Activated naive CD4-positive, alpha-beta T cell treated with anti-CD3 and anti-CD28 coated beads, Interleukin-2, amount 50 U/mL, for 72 hours (primary cell): ENCODE results near the gene LCNL1. TPM values are rescaled to one million over a fixed set of nuclear protein-coding genes. Genes with fewer than 3 reads are reported as not detected.
"Not testable (repeated sequence)": the region's sequence is repeated elsewhere in the genome, so short reads cannot be mapped to it uniquely, and the experiment has no call there.

ENCODE experiments used
- ATAC-seq, 2 donors: fragments of 150-1000 bp; cut with Tn5 transposase; 2 replicates each; pipeline ENCODE4 v1.10.0; 2021; ENCODE audit warnings: mild to moderate bottlenecking in 2 of 2, moderate library complexity in 2 of 2
- DNase-seq, 2 donors: peaks; one replicate each; pipeline ENCODE4 v3.0.0; 2021 to 2022; ENCODE audit warnings: low spot score in 2 of 2
- H3K27ac Mint-ChIP-seq, 2 donors: one replicate each; pipeline ENCODE4 v1.8.0; 2022; ENCODE audit warnings: mild to moderate bottlenecking in 2 of 2, mixed read lengths in 2 of 2
- H3K36me3 Mint-ChIP-seq, 2 donors: one replicate each; pipeline ENCODE4 v1.8.0; 2022; ENCODE audit warnings: mixed read lengths in 2 of 2
- H3K9me3 Mint-ChIP-seq, 2 donors: one replicate each; pipeline ENCODE4 v1.8.0; 2022; ENCODE audit warnings: mixed read lengths in 2 of 2
- total RNA-seq, 2 donors: library from RNA; stranded (reverse); gene quantifications; one replicate each; pipeline ENCODE4 v1.2.3, GENCODE V29; 2022

Gene LCNL1
- total RNA-seq, 2 donors from 2014 or later = not detected

GRCh38 chr9:136992819-136993369 lies 10.1 kb downstream of the LCNL1 start:
- Mint-ChIP-seq H3K9me3 (no peaks in the 10 kb centered on the region), H3K36me3 (no peaks in the 10 kb centered on the region), H3K27ac (peak overlapping the region; percentile 68 to 71)
- no peak for ATAC-seq
- no peak for DNase-seq

GRCh38 chr9:136994180-136994887 lies 11.5 kb downstream of the LCNL1 start:
- H3K27ac Mint-ChIP-seq = no peak overlapping the region
- H3K9me3 Mint-ChIP-seq = no peaks in the 10 kb centered on the region
- no peak for DNase-seq
- ATAC-seq = no peak
- H3K36me3 Mint-ChIP-seq = no peaks in the 10 kb centered on the region

- no peak overlapping the region for H3K27ac Mint-ChIP-seq
- H3K9me3 Mint-ChIP-seq = no peaks in the 10 kb centered on the region
- ATAC-seq (no peak), DNase-seq (no peak)
- H3K36me3 Mint-ChIP-seq = no peaks in the 10 kb centered on the region
These were observed 12.1 kb downstream of the LCNL1 start for GRCh38 chr9:136994888-136995230.

DNA sequence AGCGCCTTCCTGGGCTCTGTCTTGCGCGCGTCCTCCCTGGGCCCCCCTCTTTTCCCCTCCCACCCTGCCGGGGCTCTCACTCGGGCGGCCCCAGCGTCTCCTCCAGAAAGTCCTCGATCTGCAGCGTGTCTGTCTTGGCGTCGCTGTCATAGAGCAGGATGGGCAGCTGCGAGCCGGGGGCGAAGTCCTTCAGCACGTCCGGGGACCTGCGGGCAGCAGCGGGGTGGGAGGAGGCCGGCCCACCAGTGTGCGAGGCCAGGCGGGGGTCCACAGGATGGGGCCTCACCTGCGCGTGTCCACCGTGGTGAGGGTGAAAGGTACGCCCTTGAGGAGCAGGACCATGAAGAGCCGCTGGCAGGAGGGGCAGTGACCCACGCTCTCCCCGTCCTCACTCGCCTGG lies 12.6 kb downstream of the LCNL1 start:
- Mint-ChIP-seq H3K27ac (no peak overlapping the region), H3K9me3 (no peaks in the 10 kb centered on the region), H3K36me3 (no peaks in the 10 kb centered on the region)
- DNase-seq (no peak), ATAC-seq (no peak)

GRCh38 chr9:136995772-136996311 lies 13.0 kb downstream of the LCNL1 start:
- Mint-ChIP-seq H3K36me3 (no peaks in the 10 kb centered on the region), H3K27ac (no peak overlapping the region), H3K9me3 (no peaks in the 10 kb centered on the region)
- ATAC-seq (no peak), DNase-seq (no peak)

DNA sequence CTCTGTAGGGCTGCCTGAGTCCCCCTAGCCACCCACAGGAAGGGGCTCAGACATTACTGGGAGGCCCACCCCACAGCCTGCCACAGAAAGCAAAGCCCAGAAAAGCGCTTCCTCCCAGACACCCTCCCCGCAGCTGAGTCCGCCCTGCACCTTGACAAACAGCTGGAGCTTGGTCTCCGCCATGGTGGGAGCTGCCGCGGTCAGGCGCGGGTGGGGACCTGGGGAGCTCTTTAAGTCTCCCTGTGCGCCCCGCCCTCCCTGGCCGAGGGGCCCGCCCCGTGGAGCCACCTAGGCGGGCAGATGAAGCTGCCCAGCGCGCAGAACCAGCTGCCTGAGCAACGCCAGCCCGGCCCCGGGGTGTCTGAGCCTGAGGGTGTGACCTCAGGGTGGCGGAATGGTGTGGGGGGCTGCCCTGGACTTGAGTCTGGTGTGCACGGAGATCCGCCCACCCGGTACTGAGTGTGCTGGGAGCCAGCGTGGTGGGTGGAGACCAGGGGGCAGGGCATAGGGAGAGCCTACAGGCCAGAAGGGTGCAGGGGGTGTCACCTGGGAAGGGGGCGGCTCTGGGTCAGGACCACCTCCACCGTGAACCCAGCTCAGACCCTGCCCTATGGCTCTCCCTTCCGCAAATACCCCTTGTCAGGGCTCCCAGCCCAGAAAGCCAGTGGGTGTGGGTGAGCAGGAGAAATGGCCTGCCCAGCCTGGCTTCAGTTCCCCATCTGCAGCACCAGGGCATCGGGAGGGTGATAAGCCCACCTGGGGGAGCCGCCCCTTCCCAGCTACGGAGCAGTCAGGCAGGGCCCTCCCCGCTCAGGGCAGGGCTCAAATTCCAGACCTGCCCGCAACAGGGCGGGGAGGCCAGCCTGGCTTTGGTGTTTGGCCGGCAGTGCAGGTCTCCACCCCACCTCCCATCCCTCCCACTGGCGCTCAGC lies 13.8 kb downstream of the LCNL1 start, which contains the start of gene CLIC3:
TSS of gene CLIC3 (minus strand) at position 208 of the 932 bp plus-strand sequence. CDS start at position 183, 25 bp downstream.
- no peak within 1 kb of the TSS for H3K27ac Mint-ChIP-seq
- DNase-seq (no peak), ATAC-seq (no peak)
- no peaks in the 10 kb centered on the region for H3K9me3 Mint-ChIP-seq
- no peaks in the 10 kb centered on the region for H3K36me3 Mint-ChIP-seq

- Mint-ChIP-seq H3K27ac (peak overlapping the region; percentile 5 to 58), H3K9me3 (no peaks in the 10 kb centered on the region), H3K36me3 (no peaks in the 10 kb centered on the region)
- no peak for ATAC-seq
- DNase-seq = no peak
These were observed 14.6 kb downstream of the LCNL1 start for GRCh38 chr9:136997371-136997770.

DNA sequence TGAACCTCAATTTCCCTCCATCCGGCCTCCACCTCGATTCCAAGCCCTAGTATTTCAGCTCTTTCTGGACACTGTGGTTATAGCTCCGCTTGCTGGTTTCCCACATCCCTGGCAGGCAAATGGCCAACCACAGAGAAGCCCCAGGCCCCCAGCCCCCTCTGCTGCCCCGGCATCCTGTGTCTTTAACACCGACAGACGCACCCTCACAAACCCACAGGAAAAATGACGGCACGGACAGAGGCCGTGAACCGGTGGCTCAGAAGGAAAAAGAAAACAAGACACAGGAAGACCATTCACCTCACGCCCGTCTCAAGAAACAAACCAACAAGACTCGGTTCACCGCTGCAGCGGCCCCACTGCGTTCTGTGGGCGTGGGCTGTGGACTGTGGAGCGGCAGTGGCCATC lies 15.0 kb downstream of the LCNL1 start:
- H3K9me3 Mint-ChIP-seq = no peaks in the 10 kb centered on the region
- DNase-seq (no peak), ATAC-seq (peak in 1 of 2 donors; percentile 16)
- peak overlapping the region; percentile 5 to 58 for H3K27ac Mint-ChIP-seq
- no peaks in the 10 kb centered on the region for H3K36me3 Mint-ChIP-seq

GRCh38 chr9:137000177-137000930 lies 17.6 kb downstream of the LCNL1 start:
- no peak for DNase-seq
- ATAC-seq = peak; percentile 79 to 85
- Mint-ChIP-seq H3K36me3 (no peaks in the 10 kb centered on the region), H3K27ac (no peak overlapping the region), H3K9me3 (no peaks in the 10 kb centered on the region)

DNA sequence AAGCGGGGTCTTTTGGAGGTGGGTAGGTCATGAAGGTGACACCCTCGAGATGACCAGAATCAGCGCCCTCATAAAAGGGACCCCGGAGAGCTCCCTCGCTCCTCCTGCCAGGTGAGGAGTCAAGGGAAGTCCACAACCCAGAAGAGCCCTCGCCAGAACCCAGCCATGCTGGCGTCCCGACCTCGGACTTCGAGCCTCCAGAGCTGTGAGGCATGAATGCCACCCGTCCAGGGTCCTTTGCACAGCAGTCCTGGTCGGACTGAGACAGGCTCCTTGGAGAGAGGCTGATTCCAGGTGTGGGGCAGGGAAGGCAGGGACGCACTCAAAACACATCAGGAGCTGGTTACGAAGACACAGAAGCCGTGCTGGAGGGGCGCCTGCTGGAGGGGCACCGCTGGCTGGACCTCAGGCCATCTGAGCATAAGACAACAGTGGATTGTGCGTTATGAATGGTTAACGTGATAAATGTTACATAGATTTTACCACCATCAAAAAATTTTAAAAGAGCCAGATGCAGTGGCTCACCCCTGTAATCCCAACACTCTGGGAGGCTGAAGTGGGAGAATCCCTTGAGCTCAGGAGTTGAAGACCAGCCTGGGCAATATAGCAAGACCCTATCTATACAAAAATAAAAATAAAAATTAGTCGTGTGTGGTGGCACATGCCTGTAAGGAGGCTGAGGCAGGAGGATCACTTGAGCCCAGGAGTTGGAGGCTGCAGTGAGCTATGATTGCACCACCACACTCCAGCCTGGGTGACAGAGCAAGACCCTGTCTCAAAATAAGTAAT lies 19.3 kb downstream of the LCNL1 start:
- Mint-ChIP-seq H3K9me3 (no peaks in the 10 kb centered on the region), H3K36me3 (no peaks in the 10 kb centered on the region), H3K27ac (no peak overlapping the region)
- ATAC-seq (no peak), DNase-seq (no peak)

GRCh38 chr9:137002646-137003041 lies 19.9 kb downstream of the LCNL1 start:
- Mint-ChIP-seq H3K9me3 (no peaks in the 10 kb centered on the region), H3K27ac (no peak overlapping the region), H3K36me3 (no peaks in the 10 kb centered on the region)
- ATAC-seq (no peak), DNase-seq (no peak)

- not testable (repeated sequence) for H3K36me3 Mint-ChIP-seq, H3K27ac Mint-ChIP-seq, ATAC-seq, H3K9me3 Mint-ChIP-seq, DNase-seq
These were observed 21.5 kb downstream of the LCNL1 start for GRCh38 chr9:137004285-137004684.

- DNase-seq (no peak), ATAC-seq (peak in 1 of 2 donors; percentile 46)
- Mint-ChIP-seq H3K9me3 (no peaks in the 10 kb centered on the region), H3K36me3 (no peaks in the 10 kb centered on the region), H3K27ac (peak overlapping the region in 1 of 2 donors; percentile 52)
These were observed 23.6 kb downstream of the LCNL1 start for GRCh38 chr9:137006116-137007003.

DNA sequence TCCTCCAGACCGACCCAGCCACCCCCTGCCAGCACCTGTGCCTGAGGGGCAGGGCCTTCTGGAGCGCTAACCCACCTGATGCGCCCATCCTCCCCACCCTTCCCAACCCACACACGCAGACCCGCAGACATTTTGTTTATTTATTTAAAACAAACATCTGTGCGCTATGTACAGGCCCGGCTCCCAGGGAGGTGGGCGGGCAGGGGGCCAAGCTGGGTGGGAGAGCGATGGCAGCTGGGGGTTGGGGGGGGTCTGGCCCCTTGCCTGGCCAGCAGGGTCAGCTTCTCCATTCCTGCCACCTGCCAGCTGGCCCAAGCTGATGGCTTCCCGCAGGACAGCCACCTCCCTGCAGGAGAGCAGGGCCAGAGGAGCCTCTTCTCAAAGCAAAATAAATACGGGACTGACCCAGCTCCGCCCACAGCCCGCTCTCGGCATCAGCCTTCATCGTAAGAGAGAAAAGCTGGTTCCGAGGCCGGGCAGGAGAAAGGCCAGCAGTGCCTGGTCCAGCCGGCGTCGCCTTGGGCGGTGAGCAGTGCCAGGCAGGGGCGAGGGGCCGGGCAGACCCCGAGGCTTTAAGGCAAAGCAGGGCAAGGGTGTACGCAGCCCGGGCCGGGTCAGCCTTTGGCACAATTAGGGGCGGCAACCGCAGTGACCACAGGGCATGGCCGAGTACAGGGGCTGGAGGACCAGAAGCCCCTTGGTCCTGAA lies 24.5 kb downstream of the LCNL1 start:
- no peak for DNase-seq
- H3K9me3 Mint-ChIP-seq = no peaks in the 10 kb centered on the region
- no peak overlapping the region for H3K27ac Mint-ChIP-seq
- no peaks in the 10 kb centered on the region for H3K36me3 Mint-ChIP-seq
- no peak for ATAC-seq
